ENCODE results near the gene MED12L.

DNA sequence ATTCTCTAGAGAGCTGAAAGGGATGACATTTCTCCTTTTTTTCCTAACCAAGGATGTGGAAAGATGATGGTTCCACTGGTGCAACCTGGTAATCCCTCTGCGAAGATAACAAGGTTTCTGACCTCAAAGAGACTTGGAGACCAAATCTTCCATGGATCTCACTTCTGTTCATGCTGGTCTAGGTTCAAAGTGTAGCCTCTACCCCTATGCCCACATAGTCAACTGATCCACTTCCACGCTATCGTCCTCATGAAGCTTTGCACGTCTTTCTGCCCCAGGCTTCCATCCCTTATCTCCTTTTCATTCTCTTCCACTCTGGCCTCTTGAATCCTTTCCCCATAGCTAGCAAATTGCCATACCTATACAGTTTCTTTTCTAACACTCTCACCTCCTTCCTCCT lies 8.8 kb upstream of the MED12L start:
- no peak for TF ChIP-seq POLR2A (IDR thresholded peaks at IDR 0.05; ENCODE audit: extremely low read depth, insufficient read length)
- TF ChIP-seq, protein P1, sequence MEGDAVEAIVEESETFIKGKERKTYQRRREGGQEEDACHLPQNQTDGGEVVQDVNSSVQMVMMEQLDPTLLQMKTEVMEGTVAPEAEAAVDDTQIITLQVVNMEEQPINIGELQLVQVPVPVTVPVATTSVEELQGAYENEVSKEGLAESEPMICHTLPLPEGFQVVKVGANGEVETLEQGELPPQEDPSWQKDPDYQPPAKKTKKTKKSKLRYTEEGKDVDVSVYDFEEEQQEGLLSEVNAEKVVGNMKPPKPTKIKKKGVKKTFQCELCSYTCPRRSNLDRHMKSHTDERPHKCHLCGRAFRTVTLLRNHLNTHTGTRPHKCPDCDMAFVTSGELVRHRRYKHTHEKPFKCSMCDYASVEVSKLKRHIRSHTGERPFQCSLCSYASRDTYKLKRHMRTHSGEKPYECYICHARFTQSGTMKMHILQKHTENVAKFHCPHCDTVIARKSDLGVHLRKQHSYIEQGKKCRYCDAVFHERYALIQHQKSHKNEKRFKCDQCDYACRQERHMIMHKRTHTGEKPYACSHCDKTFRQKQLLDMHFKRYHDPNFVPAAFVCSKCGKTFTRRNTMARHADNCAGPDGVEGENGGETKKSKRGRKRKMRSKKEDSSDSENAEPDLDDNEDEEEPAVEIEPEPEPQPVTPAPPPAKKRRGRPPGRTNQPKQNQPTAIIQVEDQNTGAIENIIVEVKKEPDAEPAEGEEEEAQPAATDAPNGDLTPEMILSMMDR (IDR thresholded peaks at IDR 0.05; ENCODE audit: low read depth, low read length), result no peak

Measured in NB4 (cell line).